NCI-H2107 (cell line): ENCODE measurements around the gene PAPPA.

Source experiments
- DNase-seq: peaks from one replicate; lab custom pipeline; 2025; lab: John Stamatoyannopoulos, UW

Gene PAPPA

GRCh38 chr9:116318468-116319374 is 165.1 kb downstream of the PAPPA start:
- no peak for DNase-seq

- DNase-seq = no peak
Measured at GRCh38 chr9:116319480-116319879, 165.9 kb downstream of the PAPPA start.

GRCh38 chr9:116320290-116320689 is 166.7 kb downstream of the PAPPA start:
- DNase-seq = no peak

GRCh38 chr9:116322521-116322920 is 168.9 kb downstream of the PAPPA start:
- no peak for DNase-seq

GRCh38 chr9:116323012-116323411 is 169.4 kb downstream of the PAPPA start:
- DNase-seq = no peak

GRCh38 chr9:116323571-116323970 is 170.0 kb downstream of the PAPPA start:
- DNase-seq = no peak

- no peak for DNase-seq
Measured at GRCh38 chr9:116325924-116326323, 172.3 kb downstream of the PAPPA start.

- no peak for DNase-seq
Measured at GRCh38 chr9:116327701-116328405, 174.3 kb downstream of the PAPPA start.

GRCh38 chr9:116329470-116329869 is 175.9 kb downstream of the PAPPA start:
- no peak for DNase-seq

GRCh38 chr9:116331241-116331640 is 177.7 kb downstream of the PAPPA start:
- DNase-seq = no peak

- DNase-seq = no peak
Measured at GRCh38 chr9:116332090-116332489, 178.5 kb downstream of the PAPPA start.

- DNase-seq = no peak
Measured at GRCh38 chr9:116333254-116333653, 179.7 kb downstream of the PAPPA start.

GRCh38 chr9:116334546-116335150 is 181.1 kb downstream of the PAPPA start:
- DNase-seq = no peak

- DNase-seq = no peak
Measured at GRCh38 chr9:116335392-116335791, 181.8 kb downstream of the PAPPA start.

- DNase-seq = no peak
Measured at GRCh38 chr9:116336133-116336862, 182.7 kb downstream of the PAPPA start.

GRCh38 chr9:116337015-116337414 is 183.4 kb downstream of the PAPPA start:
- DNase-seq = no peak

- DNase-seq = no peak
Measured at GRCh38 chr9:116340270-116340669, 186.7 kb downstream of the PAPPA start.

GRCh38 chr9:116342061-116342460 is 188.5 kb downstream of the PAPPA start:
- no peak for DNase-seq

- no peak for DNase-seq
Measured at GRCh38 chr9:116342941-116343340, 189.3 kb downstream of the PAPPA start.

GRCh38 chr9:116344416-116344815 is 190.8 kb downstream of the PAPPA start:
- DNase-seq = no peak

GRCh38 chr9:116345393-116345792 is 191.8 kb downstream of the PAPPA start:
- no peak for DNase-seq

GRCh38 chr9:116345817-116346216 is 192.2 kb downstream of the PAPPA start:
- no peak for DNase-seq
